B cell (primary cell): Measurements from ENCODE around the gene MRPS12. TPM values are rescaled to one million over a fixed set of nuclear protein-coding genes. Genes with fewer than 3 reads are reported as not detected.

Source experiments
- ATAC-seq: fragments of 200-7000 bp; cut with Tn5 transposase; one replicate; pipeline ENCODE4 v1.10.0; 2021; ENCODE audit warnings: low read depth, mild to moderate bottlenecking, moderate number of reproducible peaks, moderate library complexity
- CTCF ChIA-PET: fragments of 350-600 bp; sonication (Branson Sonifier 250); formaldehyde crosslinking; loops from one replicate; lab custom pipeline; 2021; ENCODE audit warnings: antibody characterized with exemption, inconsistent platforms; lab: Charles Lee
- POLR2A ChIA-PET: fragments of 350-600 bp; sonication (Branson Sonifier 250); formaldehyde crosslinking; loops from one replicate; lab custom pipeline; 2021; ENCODE audit warnings: antibody characterized with exemption; lab: Charles Lee
- DNase-seq: peaks from one replicate; pipeline ENCODE4 v3.0.0; 2013
- H2AFZ ChIP-seq: 2 replicates; pipeline ENCODE4 v1.6.1; 2012; ENCODE audit warnings: mild to moderate bottlenecking, low read depth, low read length; ENCODE audit not compliant: insufficient read depth, poor library complexity, severe bottlenecking
- H3K27ac ChIP-seq, 2 donors: 1 replicate in 1 of 2; 2 replicates in 1 of 2; pipeline ENCODE4 v1.5.1; 2012 to 2013; ENCODE audit warnings: low read length in 2 of 2, mild to moderate bottlenecking in 2 of 2, moderate library complexity in 1 of 2
- H3K27me3 ChIP-seq, 4 experiments: fragments of 200-600 bp in 1 of 4; sonication (generic) in 1 of 4; replicated peaks in 1 of 4; 1 replicate in 2 of 4; 2 replicates in 2 of 4; pipeline versions ENCODE4 v1.6.1 to v1.7.0; 2013 to 2016; ENCODE audit warnings: low read length in 3 of 4, mild to moderate bottlenecking in 2 of 4, mixed read lengths in 1 of 4, moderate library complexity in 1 of 4; ENCODE audit not compliant: insufficient read depth in 4 of 4, control insufficient read depth in 3 of 4; ENCODE audit errors: control extremely low read depth in 1 of 4
- H3K36me3 ChIP-seq, 2 experiments: replicated peaks in 1 of 2; 1 replicate in 1 of 2; 2 replicates in 1 of 2; pipeline versions ENCODE4 v1.6.1 to v1.7.1; 2013; ENCODE audit warnings: low read length in 1 of 2; ENCODE audit not compliant: insufficient read depth in 2 of 2, control insufficient read depth in 1 of 2; ENCODE audit errors: control extremely low read depth in 1 of 2, extremely low read depth in 1 of 2
- H3K4me1 ChIP-seq, 2 donors: fragments of 200-600 bp in 1 of 2; sonication (generic) in 1 of 2; 1 replicate in 1 of 2; 2 replicates in 1 of 2; pipeline versions ENCODE4 v1.5.1 to v1.6.1; 2013 to 2017; ENCODE audit warnings: low read length in 2 of 2; ENCODE audit not compliant: control insufficient read depth in 2 of 2, insufficient read depth in 2 of 2
- H3K4me2 ChIP-seq: replicated peaks from 2 replicates; pipeline ENCODE3; 2012; ENCODE audit warnings: mild to moderate bottlenecking, low read depth, low read length; ENCODE audit not compliant: poor library complexity, severe bottlenecking
- H3K4me3 ChIP-seq, 5 experiments: fragments of 200-600 bp in 1 of 5; sonication (generic) in 1 of 5; 1 replicate in 3 of 5; 2 replicates in 2 of 5; pipeline versions ENCODE4 v1.5.1 to v1.7.0; 2011 to 2016; ENCODE audit warnings: low read length in 4 of 5, mild to moderate bottlenecking in 4 of 5, low read depth in 2 of 5, control low read depth in 1 of 5, moderate library complexity in 1 of 5; ENCODE audit not compliant: insufficient read depth in 1 of 5; ENCODE audit errors: control extremely low read depth in 1 of 5, extremely low read depth in 1 of 5
- H3K79me2 ChIP-seq: fragments of 200-600 bp; sonication (generic); one replicate; pipeline ENCODE4 v1.6.0; 2016; ENCODE audit warnings: low read length; ENCODE audit not compliant: control insufficient read depth, insufficient read depth
- H3K9ac ChIP-seq: fragments of 200-600 bp; sonication (generic); 2 replicates; pipeline ENCODE4 v1.6.1; 2017; ENCODE audit warnings: mild to moderate bottlenecking, low read length, moderate library complexity
- H3K9me3 ChIP-seq, 3 donors: one replicate each; pipeline versions ENCODE4 v1.6.1 to v1.7.1; 2013; ENCODE audit warnings: low read length in 2 of 3; ENCODE audit not compliant: control insufficient read depth in 2 of 3, insufficient read depth in 1 of 3; ENCODE audit errors: control extremely low read depth in 1 of 3
- H4K20me1 ChIP-seq: 2 replicates; pipeline ENCODE4 v1.6.0; 2012; ENCODE audit warnings: mild to moderate bottlenecking, low read length; ENCODE audit not compliant: insufficient read depth, control insufficient read depth, poor library complexity, severe bottlenecking
- H3K27ac Mint-ChIP-seq: one replicate; pipeline ENCODE4 v1.8.0; 2021; ENCODE audit warnings: mixed read lengths
- H3K27me3 Mint-ChIP-seq: one replicate; pipeline ENCODE4 v1.8.0; 2021; ENCODE audit warnings: mixed read lengths
- H3K4me1 Mint-ChIP-seq: one replicate; pipeline ENCODE4 v1.8.0; 2021; ENCODE audit warnings: mixed read lengths
- H3K4me3 Mint-ChIP-seq: one replicate; pipeline ENCODE4 v1.8.0; 2021; ENCODE audit warnings: mixed read lengths
- H3K9me3 Mint-ChIP-seq: one replicate; pipeline ENCODE4 v1.8.0; 2022; ENCODE audit warnings: mixed read lengths; ENCODE audit not compliant: insufficient read depth
- EZH2 ChIP-seq: IDR thresholded peaks from 2 replicates; pipeline ENCODE4 v1.6.1; 2012; ENCODE audit warnings: borderline replicate concordance, low read depth, mild to moderate bottlenecking, moderate library complexity, low read length; ENCODE audit not compliant: insufficient read depth, poor library complexity, severe bottlenecking
- WGBS: methylation state at CpG from one replicate; pipeline ENCODE4 v1.1.5; 2013; ENCODE audit warnings: missing lambda C conversion rate; ENCODE audit not compliant: insufficient coverage; 5-methylcytosine and 5-hydroxymethylcytosine counted together
- intact Hi-C: fragments of 100-400 bp; cut with micrococcal nuclease; formaldehyde crosslinking; loops from one replicate; pipeline ENCODE4 v1.10.0; 2022
- polyA plus RNA-seq: library from polyadenylated mRNA; depleted of rRNA; stranded (reverse); fragments of >200 nt; gene quantifications from 2 replicates; pipeline ENCODE4 v1.2.3, GENCODE V29; 2012
- total RNA-seq, 2 donors: library from RNA; stranded (reverse); fragments of 120-200 nt in 1 of 2; gene quantifications; 1 replicate in 1 of 2; 2 replicates in 1 of 2; pipeline versions ENCODE4 v1.2.3 to v1.2.4, GENCODE V29; 2013 to 2022
- TF ChIP-seq, protein P1 (sequence below): fragments of 200-600 bp; IDR thresholded peaks from one replicate; pipeline ENCODE4 v1.8.0; 2022; ENCODE audit warnings: antibody characterized with exemption, mild to moderate bottlenecking

The MRPS12 gene
- total and polyA plus RNA-seq, 2 donors (not counting 1 experiment from before 2014, with no cell fraction given): 27.0 to 30.3 TPM

- H3K4me3 Mint-ChIP-seq: no peak overlapping the region
- H3K9me3 ChIP-seq: no peaks in the 10 kb centered on the region
- H3K27me3 ChIP-seq: peaks cover 0 to 2% (median 0%) of the 10 kb centered on the region in 4 experiments
- peaks cover 0 to 6% of the 10 kb centered on the region in 2 experiments for H3K36me3 ChIP-seq
- no peak overlapping the region for H3K4me3 ChIP-seq
- H3K27ac ChIP-seq: no peak overlapping the region
- H3K4me1 Mint-ChIP-seq: no peaks in the 10 kb centered on the region
- WGBS: 94% methylated on average over 6 of the region's 8 CpGs
- no peaks in the 10 kb centered on the region for H3K9me3 Mint-ChIP-seq
- no peaks in the 10 kb centered on the region for H4K20me1 ChIP-seq
- intact Hi-C loops: no loop called here
- H3K27me3 Mint-ChIP-seq: no peaks in the 10 kb centered on the region
- DNase-seq: no peak
- H3K4me2 ChIP-seq: no peak overlapping the region
- ChIA-PET CTCF (no interaction called here), POLR2A (no interaction called here)
- no peak overlapping the region for H3K27ac Mint-ChIP-seq
- no peaks in the 10 kb centered on the region for H3K79me2 ChIP-seq
- H2AFZ ChIP-seq: no peak overlapping the region
- no peak for TF ChIP-seq EZH2
- TF ChIP-seq, protein P1, sequence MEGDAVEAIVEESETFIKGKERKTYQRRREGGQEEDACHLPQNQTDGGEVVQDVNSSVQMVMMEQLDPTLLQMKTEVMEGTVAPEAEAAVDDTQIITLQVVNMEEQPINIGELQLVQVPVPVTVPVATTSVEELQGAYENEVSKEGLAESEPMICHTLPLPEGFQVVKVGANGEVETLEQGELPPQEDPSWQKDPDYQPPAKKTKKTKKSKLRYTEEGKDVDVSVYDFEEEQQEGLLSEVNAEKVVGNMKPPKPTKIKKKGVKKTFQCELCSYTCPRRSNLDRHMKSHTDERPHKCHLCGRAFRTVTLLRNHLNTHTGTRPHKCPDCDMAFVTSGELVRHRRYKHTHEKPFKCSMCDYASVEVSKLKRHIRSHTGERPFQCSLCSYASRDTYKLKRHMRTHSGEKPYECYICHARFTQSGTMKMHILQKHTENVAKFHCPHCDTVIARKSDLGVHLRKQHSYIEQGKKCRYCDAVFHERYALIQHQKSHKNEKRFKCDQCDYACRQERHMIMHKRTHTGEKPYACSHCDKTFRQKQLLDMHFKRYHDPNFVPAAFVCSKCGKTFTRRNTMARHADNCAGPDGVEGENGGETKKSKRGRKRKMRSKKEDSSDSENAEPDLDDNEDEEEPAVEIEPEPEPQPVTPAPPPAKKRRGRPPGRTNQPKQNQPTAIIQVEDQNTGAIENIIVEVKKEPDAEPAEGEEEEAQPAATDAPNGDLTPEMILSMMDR: no peak
- no peaks in the 10 kb centered on the region for H3K4me1 ChIP-seq
- ATAC-seq: no peak
- no peak overlapping the region for H3K9ac ChIP-seq
Measured at GRCh38 chr19:38913958-38914357, 16.8 kb upstream of the MRPS12 start.

- intact Hi-C loops: no loop called here
- no peak overlapping the region for H3K4me3 ChIP-seq
- DNase-seq (no peak), ATAC-seq (no peak)
- H4K20me1 ChIP-seq: no peaks in the 10 kb centered on the region
- H3K4me2 ChIP-seq: no peak overlapping the region
- no peak overlapping the region for H3K9ac ChIP-seq
- Mint-ChIP-seq H3K27ac (no peak overlapping the region), H3K27me3 (no peaks in the 10 kb centered on the region), H3K4me3 (no peak overlapping the region), H3K4me1 (no peaks in the 10 kb centered on the region), H3K9me3 (no peaks in the 10 kb centered on the region)
- POLR2A ChIA-PET: no interaction called here
- CTCF ChIA-PET: no interaction called here
- H3K79me2 ChIP-seq: no peaks in the 10 kb centered on the region
- H3K27ac ChIP-seq: no peak overlapping the region
- TF ChIP-seq, protein P1: no peak
- TF ChIP-seq EZH2: no peak
- H3K4me1 ChIP-seq: no peaks in the 10 kb centered on the region
- peaks cover 0 to 5% of the 10 kb centered on the region in 2 experiments for H3K36me3 ChIP-seq
- no peak overlapping the region for H2AFZ ChIP-seq
- 96% methylated on average over 43 of the region's 44 CpGs for WGBS
- H3K9me3 ChIP-seq: no peaks in the 10 kb centered on the region
- H3K27me3 ChIP-seq: peaks cover 0 to 2% (median 0%) of the 10 kb centered on the region in 4 experiments
Measured at GRCh38 chr19:38915329-38916321, 15.1 kb upstream of the MRPS12 start.
